ENCODE measurements around the gene OXT. TPM values are rescaled to one million over a fixed set of nuclear protein-coding genes. Genes with fewer than 3 reads are reported as not detected.

The OXT gene
- total RNA-seq, 1 donor from 2014 or later, result not detected

DNA sequence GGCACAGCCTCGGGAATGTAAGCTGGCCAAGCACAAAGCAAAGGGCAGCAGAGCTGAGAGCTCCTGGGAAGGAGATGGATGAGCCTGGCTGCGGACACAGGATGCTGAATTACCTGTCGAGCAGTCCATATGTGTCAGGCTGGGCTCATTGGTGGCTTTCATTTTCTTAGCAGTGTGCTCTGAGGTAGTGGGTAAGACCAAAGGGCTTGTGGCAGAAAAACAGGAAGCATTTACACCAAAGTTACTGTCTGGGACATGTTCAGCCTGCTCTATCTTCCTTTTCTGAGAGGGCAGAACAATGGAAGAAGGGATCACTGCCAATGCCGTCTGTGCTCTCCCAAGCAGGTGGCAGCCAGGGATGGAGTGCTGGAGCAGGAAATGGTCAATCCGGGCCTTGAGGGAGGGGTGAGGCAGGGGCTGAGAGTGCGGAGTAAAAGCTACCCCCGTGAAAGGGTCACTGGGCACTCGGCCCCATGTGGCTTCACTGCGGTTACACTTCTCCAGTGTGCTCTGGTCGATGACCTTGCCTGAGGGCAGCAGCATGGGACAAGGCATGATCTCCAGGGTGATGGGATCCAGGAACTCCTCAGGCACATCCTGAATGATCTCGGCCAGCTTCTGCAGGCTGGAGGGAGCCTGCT is 50.0 kb downstream of the OXT start:
- DNase-seq, result peak; percentile 79
- Mint-ChIP-seq H3K4me1 (peaks cover 34% of the 10 kb centered on the region), H3K27ac (peak overlapping the region; percentile 82), H3K36me3 (ENCODE audit: low read depth) (peaks cover 45% of the 10 kb centered on the region), H3K9me3 (no peaks in the 10 kb centered on the region), H3K27me3 (no peaks in the 10 kb centered on the region), H3K4me3 (peak overlapping the region; percentile 69)
- intact Hi-C loops (cut with micrococcal nuclease), result no loop called here

Other genes starting within 250 kb of the OXT start
- 23.4 and 26.1 TPM in 2 replicates for gene PCED1A, start 231.0 kb upstream of the OXT start, total RNA-seq
- gene VPS16, start 230.9 kb upstream of the OXT start, total RNA-seq, result 44.3 and 44.9 TPM in 2 replicates
- gene PTPRA, start 198.1 kb upstream of the OXT start, total RNA-seq, result 66.5 and 71.5 TPM in 2 replicates
- gene GNRH2, start 28.0 kb upstream of the OXT start, total RNA-seq, result 1.7 and 2.7 TPM in 2 replicates
- 123 and 130 TPM in 2 replicates for gene MRPS26, start 25.6 kb upstream of the OXT start, total RNA-seq
- gene AVP, start 13.1 kb downstream of the OXT start, total RNA-seq, result not detected in 2 replicates
- gene FASTKD5, start 88.2 kb downstream of the OXT start, total RNA-seq, result 24.8 and 26.0 TPM in 2 replicates
- 6.7 and 7.2 TPM in 2 replicates for gene UBOX5, start 88.2 kb downstream of the OXT start, total RNA-seq
- gene LZTS3, start 101.9 kb downstream of the OXT start, total RNA-seq, result 0.54 and 0.69 TPM in 2 replicates
- 59.0 and 70.0 TPM in 2 replicates for gene DDRGK1, start 133.1 kb downstream of the OXT start, total RNA-seq
- gene ITPA, start 137.9 kb downstream of the OXT start, total RNA-seq, result 102 and 103 TPM in 2 replicates
- gene SLC4A11, start 167.6 kb downstream of the OXT start, total RNA-seq, result 1.9 and 2.4 TPM in 2 replicates